Measurements from ENCODE around the gene TMEM198. TPM values are rescaled to one million over a fixed set of nuclear protein-coding genes. Genes with fewer than 3 reads are reported as not detected.
A peak's percentile ranks its signal among the peaks of the same experiment; 100 is the strongest.

TMEM198 gene
- total RNA-seq, 1 donor from 2014 or later = 6.1 TPM

- Mint-ChIP-seq H3K27me3 (ENCODE audit: low read depth) (peaks cover 13% of the 10 kb centered on the region), H3K9me3 (ENCODE audit: low read depth) (no peaks in the 10 kb centered on the region), H3K36me3 (ENCODE audit: low read depth) (peaks cover 15% of the 10 kb centered on the region), H3K4me1 (ENCODE audit: low read depth) (peaks cover 13% of the 10 kb centered on the region), H3K27ac (ENCODE audit: unreplicated experiment) (no peak overlapping the region), H3K4me3 (ENCODE audit: unreplicated experiment) (no peak overlapping the region)
- no peak for DNase-seq (ENCODE audit: low spot score)
- TF ChIP-seq, protein P1, sequence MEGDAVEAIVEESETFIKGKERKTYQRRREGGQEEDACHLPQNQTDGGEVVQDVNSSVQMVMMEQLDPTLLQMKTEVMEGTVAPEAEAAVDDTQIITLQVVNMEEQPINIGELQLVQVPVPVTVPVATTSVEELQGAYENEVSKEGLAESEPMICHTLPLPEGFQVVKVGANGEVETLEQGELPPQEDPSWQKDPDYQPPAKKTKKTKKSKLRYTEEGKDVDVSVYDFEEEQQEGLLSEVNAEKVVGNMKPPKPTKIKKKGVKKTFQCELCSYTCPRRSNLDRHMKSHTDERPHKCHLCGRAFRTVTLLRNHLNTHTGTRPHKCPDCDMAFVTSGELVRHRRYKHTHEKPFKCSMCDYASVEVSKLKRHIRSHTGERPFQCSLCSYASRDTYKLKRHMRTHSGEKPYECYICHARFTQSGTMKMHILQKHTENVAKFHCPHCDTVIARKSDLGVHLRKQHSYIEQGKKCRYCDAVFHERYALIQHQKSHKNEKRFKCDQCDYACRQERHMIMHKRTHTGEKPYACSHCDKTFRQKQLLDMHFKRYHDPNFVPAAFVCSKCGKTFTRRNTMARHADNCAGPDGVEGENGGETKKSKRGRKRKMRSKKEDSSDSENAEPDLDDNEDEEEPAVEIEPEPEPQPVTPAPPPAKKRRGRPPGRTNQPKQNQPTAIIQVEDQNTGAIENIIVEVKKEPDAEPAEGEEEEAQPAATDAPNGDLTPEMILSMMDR (IDR thresholded peaks at IDR 0.05) = no peak
These were observed 36.9 kb upstream of the TMEM198 start for GRCh38 chr2:219506802-219507526.

DNA sequence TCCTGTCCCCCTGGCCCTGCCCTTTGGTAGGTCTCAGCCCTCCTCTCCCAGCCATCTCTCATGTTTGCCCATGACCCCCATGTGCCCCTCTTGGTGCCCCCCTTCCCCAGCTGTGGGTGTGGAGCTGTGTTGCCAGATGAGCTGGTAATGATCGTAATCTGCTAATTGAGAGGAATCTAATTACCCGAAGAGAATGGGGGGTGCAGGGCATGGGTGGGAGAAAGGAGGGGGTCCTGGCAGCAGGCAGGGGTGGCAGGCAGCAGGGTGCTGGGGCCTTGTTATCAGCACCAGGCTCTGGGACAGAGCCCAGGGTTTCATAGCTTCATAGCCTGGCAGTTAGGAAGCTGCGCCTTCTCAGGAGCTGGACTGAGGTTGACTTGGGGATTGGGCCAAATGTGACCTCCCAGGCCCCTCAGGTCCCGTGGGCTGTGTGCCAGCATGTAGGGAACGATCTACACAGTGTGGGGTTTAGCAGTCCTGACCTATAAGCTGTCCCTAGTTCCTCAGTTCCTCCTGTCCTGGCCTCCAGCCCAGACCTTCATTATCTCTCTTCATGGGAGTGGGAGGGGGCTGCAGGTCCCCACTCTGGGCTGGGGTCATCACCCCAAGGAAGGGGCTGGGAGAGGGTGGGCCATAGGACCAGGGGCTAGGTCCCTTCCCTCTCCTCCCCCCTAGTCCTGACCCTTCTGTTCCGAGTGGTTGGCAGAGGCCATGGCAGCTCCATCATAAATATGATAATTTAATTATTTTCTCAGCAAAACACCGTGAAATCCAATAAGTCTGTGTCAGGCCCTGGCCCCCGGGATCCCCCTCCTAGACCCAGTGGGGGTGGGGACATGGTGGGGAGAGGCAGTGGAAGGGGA lies 36.0 kb upstream of the TMEM198 start:
- no peak overlapping the region for H3K27ac Mint-ChIP-seq (ENCODE audit: unreplicated experiment)
- H3K9me3 Mint-ChIP-seq (ENCODE audit: low read depth) = no peaks in the 10 kb centered on the region
- peaks cover 15% of the 10 kb centered on the region for H3K36me3 Mint-ChIP-seq (ENCODE audit: low read depth)
- TF ChIP-seq, protein P1 (IDR thresholded peaks at IDR 0.05) = no peak
- H3K4me3 Mint-ChIP-seq (ENCODE audit: unreplicated experiment) = no peak overlapping the region
- H3K4me1 Mint-ChIP-seq (ENCODE audit: low read depth) = peaks cover 13% of the 10 kb centered on the region
- no peak for DNase-seq (ENCODE audit: low spot score)
- H3K27me3 Mint-ChIP-seq (ENCODE audit: low read depth) = peaks cover 17% of the 10 kb centered on the region

DNA sequence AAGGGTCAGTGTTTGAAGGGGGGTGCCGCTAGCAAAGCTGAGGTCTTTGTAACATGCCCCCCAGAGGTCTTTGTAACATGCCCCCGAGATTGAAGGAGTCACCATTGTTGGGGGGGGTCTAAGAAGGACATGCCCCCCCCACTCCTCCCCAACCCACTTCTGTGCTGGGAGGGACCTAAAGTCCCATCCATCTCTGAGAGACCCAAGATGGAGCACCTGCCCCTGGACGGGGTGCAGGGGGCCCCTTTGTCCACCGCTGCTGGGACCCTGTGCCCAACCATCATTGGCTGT lies 35.4 kb upstream of the TMEM198 start:
- H3K4me1 Mint-ChIP-seq (ENCODE audit: low read depth) = peaks cover 13% of the 10 kb centered on the region
- no peak overlapping the region for H3K27ac Mint-ChIP-seq (ENCODE audit: unreplicated experiment)
- H3K4me3 Mint-ChIP-seq (ENCODE audit: unreplicated experiment) = no peak overlapping the region
- DNase-seq (ENCODE audit: low spot score) = no peak
- H3K9me3 Mint-ChIP-seq (ENCODE audit: low read depth) = no peaks in the 10 kb centered on the region
- peaks cover 22% of the 10 kb centered on the region for H3K27me3 Mint-ChIP-seq (ENCODE audit: low read depth)
- TF ChIP-seq, protein P1 (IDR thresholded peaks at IDR 0.05) = no peak
- peaks cover 14% of the 10 kb centered on the region for H3K36me3 Mint-ChIP-seq (ENCODE audit: low read depth)

DNA sequence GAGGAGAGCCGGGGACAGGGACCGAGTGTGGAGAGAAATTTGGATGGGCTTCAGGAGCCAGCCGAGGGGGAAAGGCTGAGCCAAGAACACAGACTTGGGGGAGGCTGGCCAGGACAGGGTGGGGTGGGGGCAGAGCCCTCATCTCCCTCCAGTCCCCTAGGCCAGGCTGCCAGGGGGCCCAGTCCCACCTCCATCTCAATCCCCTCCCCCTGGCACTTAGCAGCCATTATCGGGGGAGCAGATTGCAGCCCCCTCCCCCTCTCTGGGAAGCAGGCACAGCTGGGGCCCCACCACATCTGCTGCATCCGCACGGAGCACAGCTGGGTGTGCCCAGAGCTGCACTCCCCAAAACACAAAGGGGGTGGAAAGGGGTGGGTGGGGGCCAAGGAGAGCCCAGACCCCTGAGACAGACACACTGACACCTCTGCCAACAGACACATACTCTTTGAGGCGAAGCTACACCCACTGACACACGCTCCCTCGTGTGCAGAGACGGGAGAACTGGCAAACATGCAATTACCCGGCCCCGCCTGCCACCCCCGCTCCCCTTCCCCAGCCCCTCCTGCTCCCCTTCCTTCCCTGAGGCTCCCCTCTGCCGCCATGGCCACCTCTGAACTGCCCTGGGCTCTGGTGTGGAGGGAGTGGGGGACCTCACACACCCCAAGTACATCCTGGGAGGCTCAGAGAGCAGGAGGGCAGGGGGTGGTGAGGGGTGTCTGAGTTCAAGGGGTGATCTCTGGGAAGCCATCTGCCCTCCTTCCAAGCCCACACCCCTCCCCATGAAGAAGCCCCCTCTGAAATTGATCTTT lies 34.7 kb upstream of the TMEM198 start:
- peaks cover 9% of the 10 kb centered on the region for H3K36me3 Mint-ChIP-seq (ENCODE audit: low read depth)
- no peak overlapping the region for H3K27ac Mint-ChIP-seq (ENCODE audit: unreplicated experiment)
- TF ChIP-seq, protein P1 (IDR thresholded peaks at IDR 0.05) = no peak
- peak overlapping the region; percentile 69 for H3K4me3 Mint-ChIP-seq (ENCODE audit: unreplicated experiment)
- no peak for DNase-seq (ENCODE audit: low spot score)
- peaks cover 20% of the 10 kb centered on the region for H3K4me1 Mint-ChIP-seq (ENCODE audit: low read depth)
- no peaks in the 10 kb centered on the region for H3K9me3 Mint-ChIP-seq (ENCODE audit: low read depth)
- H3K27me3 Mint-ChIP-seq (ENCODE audit: low read depth) = peaks cover 30% of the 10 kb centered on the region
